ENCODE data around the gene JHY.

- no peak for TF ChIP-seq ZNF274 (IDR thresholded peaks at IDR 0.05; ENCODE audit: low read depth, low read length)
- no peak for TF ChIP-seq SUZ12 (IDR thresholded peaks at IDR 0.05; ENCODE audit: extremely low read depth, insufficient read depth, insufficient read length)
These were observed 96.7 kb downstream of the JHY start for GRCh38 chr11:122979103-122979814.
